ENCODE data around the gene CPM.
"Not testable (repeated sequence)": the region's sequence is repeated elsewhere in the genome, so short reads cannot be mapped to it uniquely, and the experiment has no call there.

Gene CPM

DNA sequence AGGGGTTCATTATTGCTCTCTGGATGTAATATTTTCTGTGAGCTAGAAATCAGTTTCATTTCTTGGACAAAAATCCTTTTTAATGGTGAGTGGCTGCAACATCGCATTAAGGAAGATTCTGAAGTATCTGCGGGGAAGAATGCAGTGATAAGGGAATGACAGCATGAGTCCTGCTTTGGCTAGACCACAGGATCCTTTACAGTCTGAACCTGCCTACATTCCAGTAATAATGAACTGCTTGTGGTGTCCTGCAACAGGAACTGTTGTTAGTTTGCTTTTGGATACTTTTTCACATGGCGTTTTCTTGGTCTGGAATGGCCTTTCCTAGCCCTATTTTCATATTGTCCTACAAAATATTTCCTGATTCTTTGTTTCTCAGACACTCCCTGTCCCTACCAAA is 109.3 kb downstream of the CPM start:
- DNase-seq, result no peak

DNA sequence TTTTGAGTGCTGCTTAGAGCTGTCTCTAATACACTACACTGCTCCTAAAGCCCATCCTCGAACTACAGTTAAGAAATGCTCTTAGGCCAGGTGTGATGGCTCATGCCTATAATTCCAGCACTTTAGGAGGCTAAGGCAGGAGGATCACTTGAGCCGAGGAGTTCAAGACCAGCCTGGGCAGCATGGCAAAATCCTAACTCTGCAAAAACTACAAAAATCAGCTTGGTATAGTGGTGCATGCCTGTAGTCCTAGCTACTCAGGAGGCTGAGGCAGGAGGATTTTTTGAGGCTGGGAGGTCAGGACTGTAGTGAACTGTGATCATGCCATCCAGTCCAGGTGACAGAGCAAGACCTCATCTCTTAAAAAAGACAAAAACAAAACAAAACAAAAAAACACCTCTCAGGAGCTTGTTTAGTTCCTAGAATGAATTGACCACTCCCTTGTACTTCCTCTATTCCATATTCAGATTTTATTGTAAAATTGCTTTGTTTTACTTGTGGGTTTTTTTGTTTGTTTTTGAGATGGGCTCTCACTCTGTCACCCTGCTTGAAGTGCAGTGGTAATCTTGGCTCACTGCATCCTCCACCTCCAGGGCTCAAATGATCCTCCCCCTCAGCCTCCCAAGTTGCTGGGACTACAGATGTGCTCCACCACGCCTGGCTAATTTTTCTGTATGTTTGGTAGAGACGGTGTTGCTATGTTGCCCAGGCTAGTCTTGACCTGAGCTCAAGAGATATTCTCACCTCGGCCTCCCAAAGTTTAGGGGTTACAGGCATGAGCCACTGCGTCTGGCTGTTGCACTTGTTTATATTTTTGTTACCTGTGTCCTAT is 111.4 kb downstream of the CPM start:
- DNase-seq, result no peak

DNA sequence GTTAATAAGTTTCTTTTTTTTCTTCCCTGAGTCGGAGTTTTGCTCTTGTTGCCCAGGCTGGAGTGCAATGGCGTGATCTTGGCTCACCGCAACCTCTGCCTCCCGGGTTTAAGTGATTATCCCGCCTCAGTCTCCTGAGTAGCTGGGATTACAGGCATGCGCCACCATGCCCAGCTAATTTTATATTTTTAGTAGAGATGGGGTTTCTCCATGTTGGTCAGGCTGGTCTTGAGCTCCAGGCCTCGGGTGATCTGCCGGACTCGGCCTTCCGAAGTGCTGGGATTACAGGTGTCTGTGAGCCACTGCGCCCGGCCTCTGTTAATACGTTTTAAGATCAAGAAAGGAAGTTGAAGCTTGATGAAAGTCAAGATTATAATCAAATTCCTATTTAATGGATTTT is 113.5 kb downstream of the CPM start:
- not testable (repeated sequence) for DNase-seq

DNA sequence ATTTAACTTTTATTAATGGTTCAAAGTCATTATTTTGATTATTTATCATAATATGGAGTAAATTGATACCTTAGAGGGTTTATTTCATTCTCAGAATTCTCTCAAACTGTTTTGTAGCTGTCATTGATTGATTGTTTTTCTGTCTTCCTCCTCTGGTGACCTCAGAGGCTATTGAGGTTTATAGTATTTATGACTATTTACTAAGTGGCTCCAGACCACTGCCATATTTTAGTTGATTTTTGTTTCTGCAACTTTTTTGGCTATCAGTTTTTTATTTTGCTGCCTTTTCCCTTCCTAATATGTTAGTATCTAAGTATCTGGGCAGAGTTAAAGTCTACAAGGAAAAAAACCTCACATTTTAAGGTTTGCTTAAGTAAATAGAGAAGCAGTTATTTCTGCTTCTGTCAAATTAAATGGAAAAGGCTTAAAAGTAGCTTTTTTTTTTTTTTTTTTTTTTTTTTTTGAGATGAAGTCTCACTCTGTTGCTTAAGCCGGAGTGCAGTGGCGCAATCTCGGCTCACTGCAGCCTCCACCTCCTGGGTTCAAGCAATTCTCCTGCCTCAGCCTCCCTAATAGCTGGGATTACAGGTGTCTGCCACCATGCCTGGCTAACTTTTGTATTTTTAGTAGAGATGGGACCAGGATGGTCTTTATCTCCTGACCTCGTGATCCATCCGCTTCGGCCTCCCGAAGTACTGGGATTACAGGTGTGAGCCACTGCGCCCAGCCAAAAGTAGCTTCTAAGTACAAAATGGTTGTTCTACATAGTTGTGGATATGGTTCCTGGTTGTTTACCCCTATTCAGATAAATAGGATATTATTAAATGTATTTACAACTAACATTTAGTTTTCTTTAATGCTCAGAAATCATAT is 116.8 kb downstream of the CPM start:
- no peak for DNase-seq

DNA sequence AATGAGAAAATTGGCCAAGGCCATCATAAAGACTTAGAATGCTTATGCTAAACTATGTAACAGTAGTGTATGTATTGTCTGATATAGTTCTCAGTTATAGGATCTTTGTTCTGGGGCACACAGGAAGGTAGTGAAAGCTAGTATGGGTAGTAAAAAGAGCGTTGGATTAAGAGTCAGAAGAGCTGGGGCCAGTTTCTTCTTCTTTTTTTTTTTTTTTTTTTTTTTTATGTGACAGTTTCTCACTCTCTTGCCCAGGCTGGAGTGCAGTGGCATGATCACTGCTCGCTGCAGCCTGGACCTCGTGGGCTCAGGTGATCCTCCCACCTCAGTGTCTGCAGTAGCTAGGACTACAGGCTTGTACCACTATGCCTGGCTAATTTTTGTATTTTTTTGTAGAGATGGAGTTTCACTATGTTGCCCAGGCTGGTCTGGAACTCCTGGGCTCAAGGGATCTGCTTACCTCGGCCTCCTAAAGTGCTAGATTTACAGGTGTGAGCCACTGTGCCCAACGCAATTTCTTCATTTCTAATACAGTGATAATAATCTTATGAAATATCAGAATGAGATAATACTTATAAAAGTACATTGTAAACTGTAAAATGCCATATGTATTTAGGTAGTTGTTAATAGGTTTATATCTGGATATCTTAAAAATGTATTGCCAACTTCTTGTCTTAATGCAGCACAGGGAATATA is 117.6 kb downstream of the CPM start:
- DNase-seq, result no peak

DNA sequence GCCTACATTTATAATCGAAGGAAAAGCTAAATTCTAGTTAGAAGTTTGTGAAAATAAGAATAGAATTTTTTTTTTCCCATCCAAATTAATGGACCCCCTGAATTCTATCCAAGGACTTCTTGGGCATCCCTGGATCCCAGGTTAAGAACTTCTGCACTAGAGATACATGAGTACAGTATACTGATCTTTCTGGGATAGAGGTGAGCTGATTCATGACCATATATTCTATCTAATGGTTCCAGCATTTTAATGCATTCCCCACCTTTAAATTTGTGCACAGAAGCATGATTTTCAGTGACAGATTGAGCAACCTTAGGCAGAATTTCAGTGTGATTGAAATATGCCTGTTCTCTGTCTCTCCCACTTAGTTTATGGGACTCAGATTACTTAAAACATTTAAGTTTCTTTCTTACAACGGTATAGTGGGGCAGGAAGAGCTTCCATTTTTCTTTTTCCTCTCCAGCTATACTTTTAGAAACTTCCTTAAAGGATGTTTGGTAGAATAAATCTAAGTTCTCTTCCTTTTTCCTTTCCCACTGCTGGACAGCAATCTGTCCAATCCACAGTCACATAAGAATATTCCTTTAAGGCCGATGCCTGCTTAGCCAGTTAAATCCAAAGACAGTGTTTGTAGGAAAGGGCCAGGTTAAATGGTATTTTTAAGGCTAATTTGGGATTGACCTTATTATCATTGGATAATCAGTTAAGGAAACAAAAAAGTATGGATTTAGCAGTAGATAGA is 118.3 kb downstream of the CPM start:
- no peak for DNase-seq

DNA sequence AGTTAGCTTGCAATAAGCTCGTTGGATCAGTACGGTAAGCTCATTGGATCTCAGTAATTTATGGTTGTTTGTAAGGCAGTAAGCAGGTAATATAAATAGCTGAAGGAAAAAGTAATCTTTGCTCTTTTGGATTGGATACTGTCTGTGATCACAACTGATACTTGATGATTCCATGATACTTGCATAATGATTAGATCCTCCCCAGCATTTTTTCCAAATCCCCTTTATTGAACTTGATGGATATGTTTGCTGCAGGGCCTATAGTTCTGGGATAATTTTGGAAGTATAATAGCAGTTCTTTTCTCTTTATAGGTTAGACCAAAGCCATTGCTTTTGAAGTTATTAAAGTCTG is 119.8 kb downstream of the CPM start:
- DNase-seq, result no peak

DNA sequence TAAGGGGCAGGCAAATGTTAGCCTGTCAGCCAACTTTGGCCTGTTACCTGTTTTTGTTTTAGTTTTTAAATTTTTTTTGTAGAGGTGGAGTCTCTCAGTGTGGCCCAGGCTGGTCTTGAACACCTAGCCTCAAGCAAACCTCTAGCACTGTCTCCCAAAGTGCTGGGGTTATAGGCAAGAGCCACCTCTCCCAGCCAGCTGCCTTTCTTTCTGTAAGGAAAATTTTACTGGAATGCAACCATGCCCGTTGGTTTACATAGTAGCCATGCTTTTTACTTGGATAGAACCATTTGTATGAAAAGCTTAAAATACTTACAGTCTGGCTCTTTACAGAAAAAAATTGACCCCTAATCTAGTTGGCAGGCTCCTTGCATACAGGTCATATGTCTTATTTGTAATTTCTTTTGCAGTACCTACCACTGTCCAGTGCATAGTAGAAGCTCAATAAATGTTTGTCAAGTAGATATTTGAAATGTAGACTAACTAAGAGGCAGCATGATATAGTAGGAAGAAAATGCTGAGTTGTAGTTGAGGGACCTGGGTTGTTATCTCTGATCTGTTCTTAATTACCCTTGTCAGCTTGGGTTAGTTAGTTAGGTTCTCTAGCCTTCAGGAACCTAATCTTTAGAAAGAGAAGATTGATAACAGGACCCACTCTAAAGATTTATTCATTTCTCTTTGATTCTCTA is 120.3 kb downstream of the CPM start:
- no peak for DNase-seq

DNA sequence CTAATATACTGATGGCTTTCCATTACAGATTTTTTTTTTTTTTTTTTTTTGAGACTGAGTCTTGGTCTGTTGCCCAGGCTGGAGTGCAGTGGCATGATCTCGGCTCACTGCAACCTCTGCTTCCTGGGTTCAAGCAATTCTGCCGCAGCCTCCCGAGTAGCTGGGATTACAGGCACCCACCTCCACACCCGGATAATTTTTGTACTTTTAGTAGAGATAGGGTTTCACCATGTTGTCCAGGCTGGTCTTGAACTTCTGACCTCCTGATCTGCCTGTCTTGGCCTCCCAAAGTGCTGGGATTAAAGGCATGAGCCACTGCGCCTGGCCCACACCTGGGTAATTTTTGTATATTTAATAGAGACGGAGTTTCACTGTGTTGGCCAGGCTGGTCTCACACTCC is 121.4 kb downstream of the CPM start:
- DNase-seq, result not testable (repeated sequence)

DNA sequence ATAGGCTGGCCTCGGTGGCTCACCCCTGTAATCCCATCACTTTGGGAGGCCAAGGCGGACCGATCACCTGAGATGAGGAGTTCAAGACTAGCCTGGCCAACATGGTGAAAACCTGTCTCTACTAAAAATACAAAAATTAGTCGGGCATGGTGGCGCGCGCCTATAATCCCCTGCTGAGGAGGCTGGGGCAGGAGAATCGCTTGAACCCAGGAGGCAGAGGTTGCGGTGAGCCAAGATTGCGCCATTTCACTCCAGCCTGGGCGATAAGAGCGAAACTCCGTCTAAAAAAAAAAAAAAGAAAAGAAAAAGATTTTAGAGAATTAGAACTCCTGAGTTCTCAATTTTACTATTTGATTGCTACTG is 123.0 kb downstream of the CPM start:
- not testable (repeated sequence) for DNase-seq

DNA sequence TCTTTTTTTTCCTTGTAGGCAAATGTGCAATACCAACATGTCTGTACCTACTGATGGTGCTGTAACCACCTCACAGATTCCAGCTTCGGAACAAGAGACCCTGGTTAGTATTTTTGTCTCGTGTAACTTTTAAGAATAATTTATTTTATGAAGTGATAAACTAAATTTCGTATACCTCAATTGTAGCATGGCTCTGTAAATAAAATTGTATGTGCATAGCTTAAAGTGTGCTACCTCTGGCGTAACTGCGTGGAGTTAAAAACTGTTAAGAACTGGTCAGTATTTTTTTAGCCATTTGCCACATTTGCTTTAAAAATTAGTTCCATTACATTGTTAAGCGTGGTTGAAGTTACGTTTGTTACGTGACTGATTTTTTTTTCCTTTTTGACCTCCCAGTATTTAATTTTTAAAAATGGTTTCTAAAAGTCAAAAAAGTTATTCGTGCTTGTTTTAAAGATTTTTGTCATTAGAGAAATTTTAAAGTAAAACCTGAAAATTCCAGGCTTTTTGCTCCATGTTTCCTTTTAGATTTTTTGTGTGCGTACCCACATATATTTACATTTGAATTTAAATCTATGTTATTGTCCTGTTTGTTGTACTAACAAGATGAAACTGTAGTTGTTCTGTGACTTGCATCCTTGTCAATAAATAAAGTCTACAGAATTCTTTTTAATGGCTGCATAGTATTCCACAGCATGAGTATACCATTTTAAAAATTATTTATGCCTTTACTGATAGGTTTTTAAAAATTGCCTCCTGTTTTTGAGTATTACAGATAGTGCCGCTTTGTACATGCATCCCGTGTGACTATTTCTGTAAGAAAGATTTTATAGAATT is 123.6 kb downstream of the CPM start:
- DNase-seq, result no peak

DNA sequence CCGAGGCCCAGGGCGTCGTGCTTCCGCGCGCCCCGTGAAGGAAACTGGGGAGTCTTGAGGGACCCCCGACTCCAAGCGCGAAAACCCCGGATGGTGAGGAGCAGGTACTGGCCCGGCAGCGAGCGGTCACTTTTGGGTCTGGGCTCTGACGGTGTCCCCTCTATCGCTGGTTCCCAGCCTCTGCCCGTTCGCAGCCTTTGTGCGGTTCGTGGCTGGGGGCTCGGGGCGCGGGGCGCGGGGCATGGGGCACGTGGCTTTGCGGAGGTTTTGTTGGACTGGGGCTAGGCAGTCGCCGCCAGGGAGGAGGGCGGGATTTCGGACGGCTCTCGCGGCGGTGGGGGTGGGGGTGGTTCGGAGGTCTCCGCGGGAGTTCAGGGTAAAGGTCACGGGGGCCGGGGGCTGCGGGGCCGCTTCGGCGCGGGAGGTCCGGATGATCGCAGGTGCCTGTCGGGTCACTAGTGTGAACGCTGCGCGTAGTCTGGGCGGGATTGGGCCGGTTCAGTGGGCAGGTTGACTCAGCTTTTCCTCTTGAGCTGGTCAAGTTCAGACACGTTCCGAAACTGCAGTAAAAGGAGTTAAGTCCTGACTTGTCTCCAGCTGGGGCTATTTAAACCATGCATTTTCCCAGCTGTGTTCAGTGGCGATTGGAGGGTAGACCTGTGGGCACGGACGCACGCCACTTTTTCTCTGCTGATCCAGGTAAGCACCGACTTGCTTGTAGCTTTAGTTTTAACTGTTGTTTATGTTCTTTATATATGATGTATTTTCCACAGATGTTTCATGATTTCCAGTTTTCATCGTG is 124.4 kb downstream of the CPM start:
- DNase-seq, result peak; percentile 100

DNA sequence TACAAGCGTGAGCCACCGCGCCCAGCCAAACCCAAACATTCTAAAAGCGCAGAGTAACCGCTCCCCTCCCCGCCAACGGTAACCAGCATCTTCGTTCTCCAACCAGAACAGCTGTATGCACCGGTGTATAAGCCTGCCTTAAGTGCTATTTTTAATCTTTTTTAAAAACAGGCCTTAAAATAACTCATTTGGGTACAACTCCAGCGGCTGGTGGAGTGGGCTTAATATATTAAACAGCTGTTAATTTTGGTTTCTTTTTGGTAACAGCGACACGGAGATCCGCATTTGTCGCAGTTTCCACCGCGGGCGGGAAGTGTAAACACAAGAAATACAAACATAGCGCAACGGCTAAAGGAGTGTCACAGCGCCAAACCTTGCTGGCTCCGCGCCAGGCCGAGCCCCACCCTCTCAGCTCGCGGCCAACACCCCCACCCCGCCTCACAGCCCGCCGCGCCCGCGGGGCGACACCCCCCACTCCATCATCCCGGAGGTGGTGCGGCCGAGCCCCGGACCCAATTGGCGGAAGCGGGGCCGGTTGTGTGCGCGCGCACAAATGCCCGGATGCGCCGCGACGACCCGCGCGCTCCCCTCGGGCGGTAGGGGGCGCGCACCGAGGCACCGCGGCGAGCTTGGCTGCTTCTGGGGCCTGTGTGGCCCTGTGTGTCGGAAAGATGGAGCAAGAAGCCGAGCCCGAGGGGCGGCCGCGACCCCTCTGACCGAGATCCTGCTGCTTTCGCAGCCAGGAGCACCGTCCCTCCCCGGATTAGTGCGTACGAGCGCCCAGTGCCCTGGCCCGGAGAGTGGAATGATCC is 125.2 kb downstream of the CPM start, which contains the start of gene MDM2:
Gene MDM2, plus strand, starts transcription at position 602 of the 812 bp plus-strand sequence. CDS start 301 bp downstream, outside the sequence.
- peak; percentile 100 for DNase-seq

DNA sequence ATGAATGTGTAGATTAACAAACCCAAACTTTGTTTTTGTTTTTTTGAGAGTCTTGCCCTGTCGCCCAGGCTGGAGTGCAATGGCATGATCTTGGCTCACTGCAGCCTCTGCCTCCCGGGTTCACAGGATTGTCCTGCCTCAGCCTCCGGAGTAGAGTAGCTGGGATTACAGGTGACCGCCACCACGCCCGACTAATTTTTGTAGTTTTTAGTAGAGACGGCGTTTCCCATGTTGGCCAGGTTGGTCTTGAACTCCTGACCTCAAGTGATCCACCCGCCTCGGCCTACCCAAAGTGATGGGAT is 125.7 kb downstream of the CPM start:
- not testable (repeated sequence) for DNase-seq

DNA sequence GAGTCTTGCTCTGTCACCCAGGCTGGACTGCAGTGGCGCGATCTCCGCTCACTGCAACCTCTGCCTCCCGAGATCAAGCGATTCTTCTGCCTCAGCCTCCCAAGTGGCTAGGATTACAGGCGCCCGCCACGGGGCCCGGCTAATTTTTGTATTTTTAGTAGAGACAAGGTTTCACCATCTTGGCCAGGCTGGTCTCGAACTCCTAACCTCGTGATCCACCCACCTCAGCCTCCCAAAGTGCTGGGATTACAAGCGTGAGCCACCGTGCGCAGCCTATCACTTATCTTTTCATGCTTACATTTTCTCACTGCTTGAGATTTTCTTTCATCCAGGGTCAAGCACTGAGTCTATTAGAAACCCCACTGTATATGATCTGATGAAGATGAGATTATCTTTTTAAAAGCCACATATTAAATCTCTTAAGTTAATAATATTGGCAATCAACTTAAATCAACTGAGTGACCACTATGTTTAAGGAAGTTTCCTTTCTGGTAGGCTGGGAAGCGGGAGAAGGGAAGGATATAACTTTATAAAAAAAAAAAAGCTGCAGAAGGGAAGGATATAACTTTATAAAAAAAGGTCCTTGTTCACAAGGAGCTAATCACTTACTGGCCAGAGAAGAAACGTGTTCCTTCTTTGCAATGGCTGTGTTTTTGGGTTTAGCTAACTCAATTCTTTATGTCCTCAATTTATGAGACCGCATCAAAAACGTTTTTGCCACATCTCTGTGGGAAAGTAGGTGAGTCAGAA is 126.3 kb downstream of the CPM start:
- DNase-seq, result no peak

DNA sequence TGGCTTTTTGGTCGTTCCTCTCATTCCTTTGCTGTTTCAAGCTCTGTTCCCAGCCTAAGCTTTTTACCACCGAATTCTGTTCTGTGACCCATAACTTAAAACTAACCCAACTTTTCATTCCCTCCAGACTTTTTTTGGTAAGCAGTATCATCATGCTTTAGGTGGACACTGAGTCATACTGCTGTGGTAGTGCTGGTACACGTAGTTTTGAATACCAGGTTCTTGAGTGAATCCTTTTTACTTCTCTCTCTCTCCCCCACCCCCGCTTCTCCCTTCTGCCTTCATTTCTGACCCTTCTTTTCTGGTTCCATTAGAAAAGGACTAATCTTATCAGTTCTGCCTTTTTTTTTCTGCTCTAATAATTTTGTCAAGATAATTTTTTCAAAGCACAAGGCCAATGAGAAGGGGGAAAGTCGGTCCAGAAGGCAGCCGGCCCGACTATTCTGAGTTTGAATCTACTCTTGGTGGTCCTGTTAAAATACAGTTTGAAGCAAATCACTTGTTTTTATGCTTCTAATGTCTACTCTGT is 127.3 kb downstream of the CPM start:
- no peak for DNase-seq

DNA sequence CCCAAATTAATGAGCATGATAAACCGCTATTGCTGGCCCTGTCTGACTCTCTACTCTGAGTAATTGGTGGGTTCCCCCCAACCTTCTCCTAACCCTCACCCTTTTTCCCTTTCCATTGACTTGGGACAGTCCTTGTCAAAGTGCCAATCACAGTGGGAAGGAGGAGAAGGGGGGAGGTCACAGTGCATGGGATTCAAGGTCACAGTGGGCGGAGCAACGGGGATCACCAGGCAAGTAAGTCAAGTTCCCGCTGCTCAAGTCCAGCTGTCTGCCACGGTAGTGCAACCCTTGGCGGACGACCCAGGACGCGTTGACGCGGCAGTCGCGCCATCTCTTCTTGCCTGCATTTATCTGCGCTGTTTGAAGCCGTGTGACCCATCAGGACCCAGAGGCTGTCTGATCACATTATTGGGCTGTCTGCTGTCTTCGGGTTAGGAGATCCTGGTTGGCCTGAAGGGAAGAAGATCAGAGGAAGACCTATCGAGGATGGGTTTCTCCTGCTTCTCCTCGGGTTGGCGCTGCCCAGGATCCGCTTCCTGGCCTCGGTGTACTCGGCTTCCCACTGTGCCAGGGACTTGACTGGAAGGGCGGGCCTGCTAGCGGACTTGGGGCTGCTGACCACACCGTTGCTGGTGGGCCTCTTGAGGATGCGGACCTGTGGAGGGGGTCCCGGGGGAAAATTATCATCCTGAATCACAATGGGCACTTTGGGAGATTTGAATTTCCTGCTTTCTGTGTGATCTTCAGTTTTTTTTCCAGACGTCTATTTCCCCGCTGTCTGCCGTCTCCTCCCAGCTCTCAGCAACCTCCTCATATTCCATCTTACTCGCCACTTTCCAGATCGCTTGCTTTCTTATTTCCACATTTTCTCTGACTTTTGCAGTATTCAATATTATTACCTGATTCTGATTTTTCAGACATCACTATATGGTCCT is 128.0 kb downstream of the CPM start:
- no peak for DNase-seq
